Fibroblast of villous mesenchyme (primary cell): Measurements from ENCODE around the gene PLXNA2. TPM values are rescaled to one million over a fixed set of nuclear protein-coding genes. Genes with fewer than 3 reads are reported as not detected.

Experiments used
- DNase-seq: peaks from one replicate; pipeline ENCODE4 v3.0.0-alpha.2; 2010; ENCODE audit warnings: low read depth
- H3K4me3 ChIP-seq: 2 replicates; pipeline ENCODE4 v1.5.1; 2011; ENCODE audit warnings: low read depth, mild to moderate bottlenecking, low read length
- CTCF ChIP-seq: IDR thresholded peaks from 2 replicates; pipeline ENCODE4 v1.5.1; 2012; ENCODE audit warnings: low read depth, mild to moderate bottlenecking, low read length; ENCODE audit not compliant: insufficient read depth
- total RNA-seq: library from RNA; depleted of rRNA; stranded (reverse); fragments of >200 nt; gene quantifications from 2 replicates; pipeline ENCODE4 v1.2.3, GENCODE V29; 2012

The PLXNA2 gene
- total RNA-seq, 1 donor, result 0.86 TPM

GRCh38 chr1:208148380-208148779 lies 95.8 kb downstream of the PLXNA2 start:
- no peak overlapping the region for H3K4me3 ChIP-seq
- TF ChIP-seq CTCF, result no peak
- DNase-seq, result no peak

GRCh38 chr1:208146650-208147049 lies 97.5 kb downstream of the PLXNA2 start:
- no peak for DNase-seq
- no peak overlapping the region for H3K4me3 ChIP-seq
- TF ChIP-seq CTCF, result no peak

- DNase-seq, result no peak
- TF ChIP-seq CTCF, result no peak
- no peak overlapping the region for H3K4me3 ChIP-seq
These were observed 99.0 kb downstream of the PLXNA2 start for GRCh38 chr1:208145167-208145566.

GRCh38 chr1:208142590-208143382 lies 101.4 kb downstream of the PLXNA2 start:
- no peak for DNase-seq

GRCh38 chr1:208141610-208142192 lies 102.5 kb downstream of the PLXNA2 start:
- no peak for TF ChIP-seq CTCF
- no peak overlapping the region for H3K4me3 ChIP-seq
- DNase-seq, result peak; percentile 65

More at GRCh38 chr1:208142590-208143382, 101.4 kb downstream of the PLXNA2 start:
- no peak overlapping the region for H3K4me3 ChIP-seq
- TF ChIP-seq CTCF, result no peak

- no peak overlapping the region for H3K4me3 ChIP-seq
- no peak for DNase-seq
- no peak for TF ChIP-seq CTCF
These were observed 104.6 kb downstream of the PLXNA2 start for GRCh38 chr1:208139434-208140045.
